Measurements from ENCODE around the gene SEPTIN2. TPM values are rescaled to one million over a fixed set of nuclear protein-coding genes. Genes with fewer than 3 reads are reported as not detected.

Gene SEPTIN2
- total and polyA plus RNA-seq, 10 of the 15 experiments (the other 5 are each of a cell fraction or from before 2014, with no cell fraction given): 169 to 474 (median 269) TPM

DNA sequence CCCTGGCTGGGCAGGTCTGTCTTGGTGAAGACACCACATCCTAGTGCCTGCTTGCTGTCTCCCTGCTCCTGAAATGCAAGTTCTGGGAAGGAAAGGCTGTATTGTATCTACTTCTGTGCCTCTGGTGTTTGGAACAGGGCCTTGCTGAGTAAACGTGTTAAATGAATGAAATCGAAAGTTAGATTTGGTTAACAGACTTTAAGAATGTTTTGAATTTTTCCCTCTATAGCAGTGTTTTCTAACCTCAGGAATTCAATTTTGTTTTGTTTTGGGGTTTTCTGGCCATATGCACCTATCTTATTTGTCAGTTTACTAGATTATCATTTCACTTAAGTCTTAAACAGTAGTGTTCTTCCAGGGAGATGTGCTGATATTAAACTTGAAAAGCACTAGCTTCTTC is 61.1 kb downstream of the SEPTIN2 start (continued):
- TF ChIP-seq, protein P1, sequence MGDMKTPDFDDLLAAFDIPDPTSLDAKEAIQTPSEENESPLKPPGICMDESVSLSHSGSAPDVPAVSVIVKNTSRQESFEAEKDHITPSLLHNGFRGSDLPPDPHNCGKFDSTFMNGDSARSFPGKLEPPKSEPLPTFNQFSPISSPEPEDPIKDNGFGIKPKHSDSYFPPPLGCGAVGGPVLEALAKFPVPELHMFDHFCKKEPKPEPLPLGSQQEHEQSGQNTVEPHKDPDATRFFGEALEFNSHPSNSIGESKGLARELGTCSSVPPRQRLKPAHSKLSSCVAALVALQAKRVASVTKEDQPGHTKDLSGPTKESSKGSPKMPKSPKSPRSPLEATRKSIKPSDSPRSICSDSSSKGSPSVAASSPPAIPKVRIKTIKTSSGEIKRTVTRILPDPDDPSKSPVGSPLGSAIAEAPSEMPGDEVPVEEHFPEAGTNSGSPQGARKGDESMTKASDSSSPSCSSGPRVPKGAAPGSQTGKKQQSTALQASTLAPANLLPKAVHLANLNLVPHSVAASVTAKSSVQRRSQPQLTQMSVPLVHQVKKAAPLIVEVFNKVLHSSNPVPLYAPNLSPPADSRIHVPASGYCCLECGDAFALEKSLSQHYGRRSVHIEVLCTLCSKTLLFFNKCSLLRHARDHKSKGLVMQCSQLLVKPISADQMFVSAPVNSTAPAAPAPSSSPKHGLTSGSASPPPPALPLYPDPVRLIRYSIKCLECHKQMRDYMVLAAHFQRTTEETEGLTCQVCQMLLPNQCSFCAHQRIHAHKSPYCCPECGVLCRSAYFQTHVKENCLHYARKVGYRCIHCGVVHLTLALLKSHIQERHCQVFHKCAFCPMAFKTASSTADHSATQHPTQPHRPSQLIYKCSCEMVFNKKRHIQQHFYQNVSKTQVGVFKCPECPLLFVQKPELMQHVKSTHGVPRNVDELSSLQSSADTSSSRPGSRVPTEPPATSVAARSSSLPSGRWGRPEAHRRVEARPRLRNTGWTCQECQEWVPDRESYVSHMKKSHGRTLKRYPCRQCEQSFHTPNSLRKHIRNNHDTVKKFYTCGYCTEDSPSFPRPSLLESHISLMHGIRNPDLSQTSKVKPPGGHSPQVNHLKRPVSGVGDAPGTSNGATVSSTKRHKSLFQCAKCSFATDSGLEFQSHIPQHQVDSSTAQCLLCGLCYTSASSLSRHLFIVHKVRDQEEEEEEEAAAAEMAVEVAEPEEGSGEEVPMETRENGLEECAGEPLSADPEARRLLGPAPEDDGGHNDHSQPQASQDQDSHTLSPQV (IDR thresholded peaks at IDR 0.05): 0 out of 2 replicates have a peak, but pooled peaks have one; percentile 32
- TF ChIP-seq SKIL (IDR thresholded peaks at IDR 0.05; ENCODE audit: low read depth, poor library complexity, severe bottlenecking): peak; percentile 27
- no peak for TF ChIP-seq IRF3 (IDR thresholded peaks at IDR 0.05)
- no peak for TF ChIP-seq USF1 (IDR thresholded peaks at IDR 0.05; ENCODE audit: borderline replicate concordance, extremely low read length, insufficient read depth, low read depth, low read length)
- TF ChIP-seq, protein P2, sequence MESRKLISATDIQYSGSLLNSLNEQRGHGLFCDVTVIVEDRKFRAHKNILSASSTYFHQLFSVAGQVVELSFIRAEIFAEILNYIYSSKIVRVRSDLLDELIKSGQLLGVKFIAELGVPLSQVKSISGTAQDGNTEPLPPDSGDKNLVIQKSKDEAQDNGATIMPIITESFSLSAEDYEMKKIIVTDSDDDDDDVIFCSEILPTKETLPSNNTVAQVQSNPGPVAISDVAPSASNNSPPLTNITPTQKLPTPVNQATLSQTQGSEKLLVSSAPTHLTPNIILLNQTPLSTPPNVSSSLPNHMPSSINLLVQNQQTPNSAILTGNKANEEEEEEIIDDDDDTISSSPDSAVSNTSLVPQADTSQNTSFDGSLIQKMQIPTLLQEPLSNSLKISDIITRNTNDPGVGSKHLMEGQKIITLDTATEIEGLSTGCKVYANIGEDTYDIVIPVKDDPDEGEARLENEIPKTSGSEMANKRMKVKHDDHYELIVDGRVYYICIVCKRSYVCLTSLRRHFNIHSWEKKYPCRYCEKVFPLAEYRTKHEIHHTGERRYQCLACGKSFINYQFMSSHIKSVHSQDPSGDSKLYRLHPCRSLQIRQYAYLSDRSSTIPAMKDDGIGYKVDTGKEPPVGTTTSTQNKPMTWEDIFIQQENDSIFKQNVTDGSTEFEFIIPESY (IDR thresholded peaks at IDR 0.05): no peak
- 0 out of 2 replicates have a peak, but pooled peaks have one; percentile 10 for TF ChIP-seq JUNB (IDR thresholded peaks at IDR 0.05)
- peak; percentile 77 for TF ChIP-seq ZNF24 (IDR thresholded peaks at IDR 0.05)
- TF ChIP-seq, protein P3, sequence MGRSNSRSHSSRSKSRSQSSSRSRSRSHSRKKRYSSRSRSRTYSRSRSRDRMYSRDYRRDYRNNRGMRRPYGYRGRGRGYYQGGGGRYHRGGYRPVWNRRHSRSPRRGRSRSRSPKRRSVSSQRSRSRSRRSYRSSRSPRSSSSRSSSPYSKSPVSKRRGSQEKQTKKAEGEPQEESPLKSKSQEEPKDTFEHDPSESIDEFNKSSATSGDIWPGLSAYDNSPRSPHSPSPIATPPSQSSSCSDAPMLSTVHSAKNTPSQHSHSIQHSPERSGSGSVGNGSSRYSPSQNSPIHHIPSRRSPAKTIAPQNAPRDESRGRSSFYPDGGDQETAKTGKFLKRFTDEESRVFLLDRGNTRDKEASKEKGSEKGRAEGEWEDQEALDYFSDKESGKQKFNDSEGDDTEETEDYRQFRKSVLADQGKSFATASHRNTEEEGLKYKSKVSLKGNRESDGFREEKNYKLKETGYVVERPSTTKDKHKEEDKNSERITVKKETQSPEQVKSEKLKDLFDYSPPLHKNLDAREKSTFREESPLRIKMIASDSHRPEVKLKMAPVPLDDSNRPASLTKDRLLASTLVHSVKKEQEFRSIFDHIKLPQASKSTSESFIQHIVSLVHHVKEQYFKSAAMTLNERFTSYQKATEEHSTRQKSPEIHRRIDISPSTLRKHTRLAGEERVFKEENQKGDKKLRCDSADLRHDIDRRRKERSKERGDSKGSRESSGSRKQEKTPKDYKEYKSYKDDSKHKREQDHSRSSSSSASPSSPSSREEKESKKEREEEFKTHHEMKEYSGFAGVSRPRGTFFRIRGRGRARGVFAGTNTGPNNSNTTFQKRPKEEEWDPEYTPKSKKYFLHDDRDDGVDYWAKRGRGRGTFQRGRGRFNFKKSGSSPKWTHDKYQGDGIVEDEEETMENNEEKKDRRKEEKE (IDR thresholded peaks at IDR 0.05): no peak
- TF ChIP-seq EGR1 (IDR thresholded peaks at IDR 0.05; ENCODE audit: borderline replicate concordance in 1 of 2, low read depth in 2 of 2, low read length in 2 of 2): no peak
- no peak for TF ChIP-seq CBFB (IDR thresholded peaks at IDR 0.05; ENCODE audit: low read depth)
- TF ChIP-seq, protein P4, sequence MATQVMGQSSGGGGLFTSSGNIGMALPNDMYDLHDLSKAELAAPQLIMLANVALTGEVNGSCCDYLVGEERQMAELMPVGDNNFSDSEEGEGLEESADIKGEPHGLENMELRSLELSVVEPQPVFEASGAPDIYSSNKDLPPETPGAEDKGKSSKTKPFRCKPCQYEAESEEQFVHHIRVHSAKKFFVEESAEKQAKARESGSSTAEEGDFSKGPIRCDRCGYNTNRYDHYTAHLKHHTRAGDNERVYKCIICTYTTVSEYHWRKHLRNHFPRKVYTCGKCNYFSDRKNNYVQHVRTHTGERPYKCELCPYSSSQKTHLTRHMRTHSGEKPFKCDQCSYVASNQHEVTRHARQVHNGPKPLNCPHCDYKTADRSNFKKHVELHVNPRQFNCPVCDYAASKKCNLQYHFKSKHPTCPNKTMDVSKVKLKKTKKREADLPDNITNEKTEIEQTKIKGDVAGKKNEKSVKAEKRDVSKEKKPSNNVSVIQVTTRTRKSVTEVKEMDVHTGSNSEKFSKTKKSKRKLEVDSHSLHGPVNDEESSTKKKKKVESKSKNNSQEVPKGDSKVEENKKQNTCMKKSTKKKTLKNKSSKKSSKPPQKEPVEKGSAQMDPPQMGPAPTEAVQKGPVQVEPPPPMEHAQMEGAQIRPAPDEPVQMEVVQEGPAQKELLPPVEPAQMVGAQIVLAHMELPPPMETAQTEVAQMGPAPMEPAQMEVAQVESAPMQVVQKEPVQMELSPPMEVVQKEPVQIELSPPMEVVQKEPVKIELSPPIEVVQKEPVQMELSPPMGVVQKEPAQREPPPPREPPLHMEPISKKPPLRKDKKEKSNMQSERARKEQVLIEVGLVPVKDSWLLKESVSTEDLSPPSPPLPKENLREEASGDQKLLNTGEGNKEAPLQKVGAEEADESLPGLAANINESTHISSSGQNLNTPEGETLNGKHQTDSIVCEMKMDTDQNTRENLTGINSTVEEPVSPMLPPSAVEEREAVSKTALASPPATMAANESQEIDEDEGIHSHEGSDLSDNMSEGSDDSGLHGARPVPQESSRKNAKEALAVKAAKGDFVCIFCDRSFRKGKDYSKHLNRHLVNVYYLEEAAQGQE (IDR thresholded peaks at IDR 0.05; ENCODE audit: low read depth, low read length): no peak

All from GM12878 (cell line).